Thymus (tissue), 11 donors: ENCODE data around the gene C2orf78. TPM values are rescaled to one million over a fixed set of nuclear protein-coding genes. Genes with fewer than 3 reads are reported as not detected.

Experiments used
- DNase-seq, 9 donors: peaks; one replicate each; pipeline ENCODE4 v3.0.0-alpha.2; 2013; ENCODE audit warnings: low spot score in 9 of 9, low read depth in 6 of 9, missing footprints in 1 of 9
- H3K27ac ChIP-seq, 2 donors: one replicate each; pipeline ENCODE4 v1.5.1; 2013; ENCODE audit warnings: control low read depth in 1 of 2, low read depth in 1 of 2, low read length in 1 of 2, mild to moderate bottlenecking in 1 of 2, moderate library complexity in 1 of 2
- H3K27me3 ChIP-seq, 2 donors: one replicate each; pipeline ENCODE4 v1.5.1; 2013; ENCODE audit warnings: low read length in 1 of 2; ENCODE audit not compliant: control insufficient read depth in 2 of 2, insufficient read depth in 1 of 2
- H3K36me3 ChIP-seq, 2 donors: one replicate each; pipeline ENCODE4 v1.5.1; 2013; ENCODE audit warnings: low read length in 1 of 2, mild to moderate bottlenecking in 1 of 2, moderate library complexity in 1 of 2; ENCODE audit not compliant: control insufficient read depth in 2 of 2, insufficient read depth in 2 of 2
- H3K4me1 ChIP-seq, 2 donors: one replicate each; pipeline ENCODE4 v1.5.1; 2013; ENCODE audit warnings: low read length in 2 of 2; ENCODE audit not compliant: control insufficient read depth in 2 of 2, insufficient read depth in 2 of 2
- H3K4me3 ChIP-seq, 2 donors: one replicate each; pipeline ENCODE4 v1.5.1; 2013; ENCODE audit warnings: low read length in 2 of 2, control low read depth in 1 of 2, mild to moderate bottlenecking in 1 of 2
- H3K9me3 ChIP-seq, 2 donors: one replicate each; pipeline ENCODE4 v1.5.1; 2013; ENCODE audit warnings: low read length in 1 of 2, mild to moderate bottlenecking in 1 of 2; ENCODE audit not compliant: control insufficient read depth in 2 of 2, insufficient read depth in 1 of 2
- WGBS: extraction: QIAGEN DNeasy Blood & Tissue Kit; methylation state at CpG from one replicate; pipeline ENCODE4 v1.1.7; 2013; 5-methylcytosine and 5-hydroxymethylcytosine counted together
- polyA plus RNA-seq: library from polyadenylated mRNA; stranded (reverse); fragments of 200-250 nt; gene quantifications from one replicate; pipeline ENCODE4 v1.2.3, GENCODE V29; 2013
- total RNA-seq: library from RNA; stranded (reverse); fragments of 120-200 nt; gene quantifications from one replicate; pipeline ENCODE4 v1.2.4, GENCODE V29; 2013
- donor health status: healthy.

Gene C2orf78
- total and polyA plus RNA-seq, 2 donors: 0.02 TPM; not detected in 1

DNA sequence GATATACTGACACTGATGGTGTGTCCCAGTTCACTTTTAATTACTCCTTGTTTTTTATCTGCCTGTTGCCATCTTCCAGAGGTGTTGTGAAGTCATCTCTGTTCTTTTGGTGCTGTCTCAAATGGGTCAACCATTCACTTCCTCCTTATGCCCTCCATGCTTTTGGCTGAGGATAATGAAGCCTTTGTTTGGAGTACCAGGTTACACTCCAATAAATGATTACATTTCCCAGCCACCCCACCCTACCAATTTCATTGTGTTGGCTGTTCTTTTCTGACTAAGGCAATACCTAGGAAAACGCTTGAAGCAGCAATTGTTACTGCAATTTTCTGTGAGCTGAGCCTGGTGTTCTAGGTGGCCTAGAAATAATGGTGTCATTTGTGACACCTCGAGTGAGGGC, 79.0 kb downstream of the C2orf78 start:
- no peak for DNase-seq
- 96% methylated on average over 2 of the region's 2 CpGs for WGBS

More for the DNA sequence above, 79.0 kb downstream of the C2orf78 start:
- H3K4me1 ChIP-seq: no peaks in the 10 kb centered on the region
- H3K9me3 ChIP-seq: no peaks in the 10 kb centered on the region
- H3K4me3 ChIP-seq: no peak overlapping the region
- H3K27ac ChIP-seq: no peak overlapping the region
- H3K27me3 ChIP-seq: no peaks in the 10 kb centered on the region
- peaks cover 33 to 65% of the 10 kb centered on the region in 2 donors for H3K36me3 ChIP-seq

Other genes with a start within 250 kb of the C2orf78 start
- not detected for gene NAT8, start 141.8 kb upstream of the C2orf78 start, total RNA-seq
- gene NAT8, start 141.8 kb upstream of the C2orf78 start, polyA plus RNA-seq: not detected
- 74.7 TPM for gene TPRKB, start 46.8 kb upstream of the C2orf78 start, total RNA-seq
- 78.2 TPM for gene TPRKB, start 46.8 kb upstream of the C2orf78 start, polyA plus RNA-seq
- 31.2 TPM for gene DUSP11, start 4.1 kb upstream of the C2orf78 start, total RNA-seq
- gene DUSP11, start 4.1 kb upstream of the C2orf78 start, polyA plus RNA-seq: 38.7 TPM
- gene STAMBP, start 44.8 kb downstream of the C2orf78 start, total RNA-seq: 46.3 TPM
- gene STAMBP, start 44.8 kb downstream of the C2orf78 start, polyA plus RNA-seq: 48.8 TPM
- 0.61 TPM for gene ACTG2, start 108.8 kb downstream of the C2orf78 start, total RNA-seq
- 45.1 TPM for gene ACTG2, start 108.8 kb downstream of the C2orf78 start, polyA plus RNA-seq
- 73.7 TPM for gene DGUOK, start 142.7 kb downstream of the C2orf78 start, total RNA-seq
- 157 TPM for gene DGUOK, start 142.7 kb downstream of the C2orf78 start, polyA plus RNA-seq
- 4.5 TPM for gene TET3, start 200.7 kb downstream of the C2orf78 start, total RNA-seq
- 4.2 TPM for gene TET3, start 200.7 kb downstream of the C2orf78 start, polyA plus RNA-seq